WERI-Rb-1 (cell line): ENCODE measurements around the gene CCL3.
A peak's percentile ranks its signal among the peaks of the same experiment; 100 is the strongest.
"Not testable (repeated sequence)": the region's sequence is repeated elsewhere in the genome, so short reads cannot be mapped to it uniquely, and the experiment has no call there.

Experiments used
- DNase-seq: peaks from one replicate; pipeline ENCODE4 v3.0.0-alpha.2; 2020
- H3K27ac ChIP-seq: fragments of 250-450 bp; sonication (Bioruptor Pico); 2 replicates; pipeline ENCODE4 v1.5.1; 2020; ENCODE audit warnings: mild to moderate bottlenecking, moderate library complexity
- H3K27me3 ChIP-seq: fragments of 250-450 bp; sonication (Bioruptor Pico); 2 replicates; pipeline ENCODE4 v1.5.1; 2021; ENCODE audit warnings: mild to moderate bottlenecking, low read depth, moderate library complexity; ENCODE audit not compliant: insufficient read depth, severe bottlenecking
- H3K36me3 ChIP-seq: fragments of 250-450 bp; sonication (Bioruptor Pico); 2 replicates; pipeline ENCODE4 v1.5.1; 2020; ENCODE audit warnings: mild to moderate bottlenecking, moderate library complexity
- H3K4me3 ChIP-seq: 2 replicates; pipeline ENCODE4 v1.5.1; 2011; ENCODE audit warnings: low read depth, mild to moderate bottlenecking, control low read depth, low read length
- H3K9me3 ChIP-seq: fragments of 250-450 bp; sonication (Bioruptor Pico); 2 replicates; pipeline ENCODE4 v1.5.1; 2021; ENCODE audit warnings: mild to moderate bottlenecking, moderate library complexity; ENCODE audit not compliant: severe bottlenecking
- CTCF ChIP-seq: IDR thresholded peaks from 2 replicates; pipeline ENCODE4 v1.5.1; 2011; ENCODE audit warnings: low read depth, mild to moderate bottlenecking, control low read depth, inconsistent platforms, low read length

The CCL3 gene

GRCh38 chr17:36118477-36119353, 28.8 kb upstream of the CCL3 start:
- TF ChIP-seq CTCF: no peak
- Histone ChIP-seq H3K4me3 (no peak overlapping the region), H3K36me3 (no peaks in the 10 kb centered on the region), H3K27me3 (no peaks in the 10 kb centered on the region), H3K27ac (no peak overlapping the region), H3K9me3 (no peaks in the 10 kb centered on the region)
- no peak for DNase-seq

GRCh38 chr17:36117505-36118382, 27.8 kb upstream of the CCL3 start:
- no peaks in the 10 kb centered on the region for H3K9me3 ChIP-seq
- DNase-seq: no peak

GRCh38 chr17:36115649-36115977, 25.7 kb upstream of the CCL3 start:
- H3K4me3 ChIP-seq, H3K27me3 ChIP-seq, H3K9me3 ChIP-seq, H3K27ac ChIP-seq, H3K36me3 ChIP-seq: not testable (repeated sequence)
- peak; percentile 31 for DNase-seq

More at GRCh38 chr17:36117505-36118382, 27.8 kb upstream of the CCL3 start:
- Histone ChIP-seq H3K4me3 (no peak overlapping the region), H3K27me3 (no peaks in the 10 kb centered on the region), H3K27ac (no peak overlapping the region), H3K36me3 (no peaks in the 10 kb centered on the region)
- TF ChIP-seq CTCF: no peak

GRCh38 chr17:36114971-36115648, 25.2 kb upstream of the CCL3 start:
- H3K27ac ChIP-seq, H3K4me3 ChIP-seq, H3K36me3 ChIP-seq, H3K27me3 ChIP-seq, DNase-seq, H3K9me3 ChIP-seq: not testable (repeated sequence)

GRCh38 chr17:36113131-36113530, 23.2 kb upstream of the CCL3 start:
- not testable (repeated sequence) for H3K36me3 ChIP-seq, H3K4me3 ChIP-seq, H3K9me3 ChIP-seq, H3K27ac ChIP-seq, H3K27me3 ChIP-seq
- DNase-seq: peak; percentile 21

- no peaks in the 10 kb centered on the region for H3K36me3 ChIP-seq
- H3K4me3 ChIP-seq: no peak overlapping the region
- H3K27ac ChIP-seq: no peak overlapping the region
- no peaks in the 10 kb centered on the region for H3K9me3 ChIP-seq
- H3K27me3 ChIP-seq: no peaks in the 10 kb centered on the region
- no peak for DNase-seq
- TF ChIP-seq CTCF: no peak
Observed at GRCh38 chr17:36112572-36112971, 22.6 kb upstream of the CCL3 start.

GRCh38 chr17:36111068-36111490, 21.1 kb upstream of the CCL3 start:
- TF ChIP-seq CTCF: no peak
- Histone ChIP-seq H3K9me3 (no peaks in the 10 kb centered on the region), H3K27ac (no peak overlapping the region), H3K27me3 (no peaks in the 10 kb centered on the region), H3K36me3 (no peaks in the 10 kb centered on the region), H3K4me3 (no peak overlapping the region)
- no peak for DNase-seq

GRCh38 chr17:36108265-36108664, 18.3 kb upstream of the CCL3 start:
- H3K27me3 ChIP-seq, DNase-seq, H3K9me3 ChIP-seq, H3K4me3 ChIP-seq, H3K36me3 ChIP-seq, H3K27ac ChIP-seq: not testable (repeated sequence)
